PC-3 (cell line): ENCODE measurements around the gene GRB10. TPM values are rescaled to one million over a fixed set of nuclear protein-coding genes. Genes with fewer than 3 reads are reported as not detected.

Experiments used
- ATAC-seq: fragments of 200-7000 bp; cut with Tn5 transposase; 2 replicates; pipeline ENCODE4 v1.9.1; 2020; ENCODE audit warnings: mild to moderate bottlenecking, moderate library complexity
- BruUV-seq: library from RNA; stranded (reverse); fragments of 400-500 nt; replicated peaks from 2 replicates; lab custom pipeline; 2021; lab: Mats Ljungman, UMichigan
- CTCF ChIA-PET: fragments of 300-600 bp; sonication (Branson Sonifier 250); formaldehyde crosslinking; loops from one replicate; lab custom pipeline; 2022; ENCODE audit warnings: antibody characterized with exemption; lab: Charles Lee
- POLR2A ChIA-PET: fragments of 300-600 bp; sonication (Branson Sonifier 250); formaldehyde crosslinking; loops from one replicate; lab custom pipeline; 2022; ENCODE audit warnings: antibody characterized with exemption; ENCODE audit not compliant: unreplicated experiment; lab: Charles Lee
- DNase-seq: peaks from one replicate; pipeline ENCODE4 v3.0.0-alpha.2; 2015
- H2AFZ ChIP-seq: fragments of 300-600 bp; sonication (generic); 2 replicates; pipeline ENCODE4 v1.6.0; 2016; ENCODE audit warnings: antibody characterized with exemption, low read length
- H3F3A ChIP-seq: fragments of 300-600 bp; sonication (generic); one replicate; pipeline ENCODE4 v1.6.0; 2017; ENCODE audit warnings: antibody characterized with exemption, low read length, control low read depth, mild to moderate bottlenecking; ENCODE audit not compliant: unreplicated experiment
- H3K27ac ChIP-seq: fragments of 300-600 bp; sonication (generic); 2 replicates; pipeline ENCODE4 v1.5.1; 2016; ENCODE audit warnings: mild to moderate bottlenecking, low read length
- H3K27me3 ChIP-seq: fragments of 300-600 bp; sonication (generic); 2 replicates; pipeline ENCODE4 v1.6.1; 2016; ENCODE audit warnings: low read length, mixed read lengths
- H3K36me3 ChIP-seq: fragments of 300-600 bp; sonication (generic); 2 replicates; pipeline ENCODE4 v1.6.1; 2016; ENCODE audit warnings: low read depth, mixed run types, low read length, mixed read lengths
- H3K4me1 ChIP-seq: fragments of 300-600 bp; sonication (generic); 2 replicates; pipeline ENCODE4 v1.5.1; 2016; ENCODE audit warnings: low read length; ENCODE audit not compliant: insufficient read depth
- H3K4me2 ChIP-seq: fragments of 300-600 bp; sonication (generic); 2 replicates; pipeline ENCODE4 v1.6.0; 2016; ENCODE audit warnings: low read length
- H3K4me3 ChIP-seq: fragments of 300-600 bp; sonication (generic); 2 replicates; pipeline ENCODE4 v1.5.1; 2016; ENCODE audit warnings: mild to moderate bottlenecking, low read length, mixed read lengths
- H3K79me2 ChIP-seq: fragments of 300-600 bp; sonication (generic); 2 replicates; pipeline ENCODE4 v1.6.1; 2017; ENCODE audit warnings: low read length, mixed read lengths
- H3K9ac ChIP-seq: fragments of 300-600 bp; sonication (generic); 2 replicates; pipeline ENCODE4 v1.6.0; 2016; ENCODE audit warnings: mild to moderate bottlenecking, low read length
- H3K9me2 ChIP-seq: fragments of 300-600 bp; sonication (generic); replicated peaks from 2 replicates; pipeline ENCODE4 v1.6.1; 2016; ENCODE audit warnings: mixed run types, low read length, mixed read lengths
- H3K9me3 ChIP-seq: fragments of 300-600 bp; sonication (generic); 2 replicates; pipeline ENCODE4 v1.6.1; 2016; ENCODE audit warnings: low read length, mixed read lengths
- H4K20me1 ChIP-seq: fragments of 300-600 bp; sonication (generic); 2 replicates; pipeline ENCODE4 v1.6.1; 2016; ENCODE audit warnings: low read length, mixed read lengths
- EZH2 ChIP-seq: fragments of 300-600 bp; sonication (generic); IDR thresholded peaks from one replicate; pipeline ENCODE4 v1.6.1; 2017; ENCODE audit warnings: antibody characterized with exemption, mild to moderate bottlenecking, low read length; ENCODE audit not compliant: unreplicated experiment
- EZH2phosphoT487 ChIP-seq: fragments of 300-600 bp; sonication (generic); IDR thresholded peaks from 2 replicates; pipeline ENCODE4 v1.6.1; 2018; ENCODE audit warnings: mild to moderate bottlenecking, antibody characterized with exemption, low read length, borderline replicate concordance
- intact Hi-C: fragments of 100-400 bp; cut with micrococcal nuclease; formaldehyde crosslinking; loops from 2 replicates; pipeline ENCODE4 v1.9.0; 2023
- total RNA-seq: library from RNA; depleted of rRNA; stranded (reverse); fragments of >200 nt; gene quantifications from 2 replicates; pipeline ENCODE4 v1.2.3, GENCODE V29; 2014
- TF ChIP-seq, protein P1 (sequence below): fragments of 300-600 bp; sonication (generic); conservative IDR thresholded peaks from 2 replicates; pipeline ENCODE4 v1.5.1; 2017; ENCODE audit warnings: antibody characterized with exemption, low read depth, mild to moderate bottlenecking, low read length

GRB10 gene
- total RNA-seq, 1 experiment from 2014 or later: 61.3 TPM

DNA sequence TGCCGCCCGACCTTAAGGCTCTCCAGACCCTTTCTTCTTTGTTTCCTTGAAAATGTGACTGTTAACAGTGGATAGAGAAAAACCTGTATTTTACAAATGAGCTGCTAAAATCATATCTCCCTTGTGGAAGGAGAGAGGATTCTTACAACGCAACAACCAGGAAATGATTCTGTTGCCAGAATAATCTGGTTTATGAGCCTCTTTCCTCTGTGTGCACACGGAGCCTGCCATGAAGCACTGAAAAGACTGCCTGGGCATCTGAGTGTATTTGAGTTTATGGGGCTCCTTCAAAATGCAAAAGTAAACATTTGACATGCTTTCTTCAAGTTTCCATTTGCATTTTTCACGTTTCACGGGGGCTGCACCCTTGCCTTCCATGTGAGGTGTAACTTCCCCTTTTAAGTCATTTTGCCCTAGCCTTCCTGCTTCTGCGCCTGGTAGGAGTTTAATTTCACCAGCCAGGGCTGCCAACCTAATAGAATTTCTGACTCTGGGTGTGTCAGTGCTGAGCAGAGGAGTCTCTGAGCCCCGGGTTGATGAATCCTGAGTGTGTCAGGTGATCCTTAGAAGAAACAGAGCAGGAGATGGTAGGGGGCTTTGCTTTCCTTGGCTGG, 101.2 kb downstream of the GRB10 start:
- Histone ChIP-seq H3K9ac (no peak overlapping the region), H2AFZ (no peak overlapping the region), H3K27me3 (no peaks in the 10 kb centered on the region), H3K79me2 (no peaks in the 10 kb centered on the region), H3K36me3 (no peaks in the 10 kb centered on the region), H3F3A (no peaks in the 10 kb centered on the region), H3K27ac (no peak overlapping the region), H3K4me3 (no peak overlapping the region), H3K4me2 (no peak overlapping the region), H3K9me2 (no peaks in the 10 kb centered on the region), H3K4me1 (peaks cover 20% of the 10 kb centered on the region), H4K20me1 (no peaks in the 10 kb centered on the region), H3K9me3 (no peaks in the 10 kb centered on the region)
- ChIA-PET CTCF (no interaction called here), POLR2A (no interaction called here)
- DNase-seq: no peak
- ATAC-seq: peak; percentile 26
- intact Hi-C loops: no loop called here
- no TSS peak for BruUV-seq
- TF ChIP-seq EZH2phosphoT487: no peak
- TF ChIP-seq, protein P1, sequence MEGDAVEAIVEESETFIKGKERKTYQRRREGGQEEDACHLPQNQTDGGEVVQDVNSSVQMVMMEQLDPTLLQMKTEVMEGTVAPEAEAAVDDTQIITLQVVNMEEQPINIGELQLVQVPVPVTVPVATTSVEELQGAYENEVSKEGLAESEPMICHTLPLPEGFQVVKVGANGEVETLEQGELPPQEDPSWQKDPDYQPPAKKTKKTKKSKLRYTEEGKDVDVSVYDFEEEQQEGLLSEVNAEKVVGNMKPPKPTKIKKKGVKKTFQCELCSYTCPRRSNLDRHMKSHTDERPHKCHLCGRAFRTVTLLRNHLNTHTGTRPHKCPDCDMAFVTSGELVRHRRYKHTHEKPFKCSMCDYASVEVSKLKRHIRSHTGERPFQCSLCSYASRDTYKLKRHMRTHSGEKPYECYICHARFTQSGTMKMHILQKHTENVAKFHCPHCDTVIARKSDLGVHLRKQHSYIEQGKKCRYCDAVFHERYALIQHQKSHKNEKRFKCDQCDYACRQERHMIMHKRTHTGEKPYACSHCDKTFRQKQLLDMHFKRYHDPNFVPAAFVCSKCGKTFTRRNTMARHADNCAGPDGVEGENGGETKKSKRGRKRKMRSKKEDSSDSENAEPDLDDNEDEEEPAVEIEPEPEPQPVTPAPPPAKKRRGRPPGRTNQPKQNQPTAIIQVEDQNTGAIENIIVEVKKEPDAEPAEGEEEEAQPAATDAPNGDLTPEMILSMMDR: no peak
- no peak for TF ChIP-seq EZH2

DNA sequence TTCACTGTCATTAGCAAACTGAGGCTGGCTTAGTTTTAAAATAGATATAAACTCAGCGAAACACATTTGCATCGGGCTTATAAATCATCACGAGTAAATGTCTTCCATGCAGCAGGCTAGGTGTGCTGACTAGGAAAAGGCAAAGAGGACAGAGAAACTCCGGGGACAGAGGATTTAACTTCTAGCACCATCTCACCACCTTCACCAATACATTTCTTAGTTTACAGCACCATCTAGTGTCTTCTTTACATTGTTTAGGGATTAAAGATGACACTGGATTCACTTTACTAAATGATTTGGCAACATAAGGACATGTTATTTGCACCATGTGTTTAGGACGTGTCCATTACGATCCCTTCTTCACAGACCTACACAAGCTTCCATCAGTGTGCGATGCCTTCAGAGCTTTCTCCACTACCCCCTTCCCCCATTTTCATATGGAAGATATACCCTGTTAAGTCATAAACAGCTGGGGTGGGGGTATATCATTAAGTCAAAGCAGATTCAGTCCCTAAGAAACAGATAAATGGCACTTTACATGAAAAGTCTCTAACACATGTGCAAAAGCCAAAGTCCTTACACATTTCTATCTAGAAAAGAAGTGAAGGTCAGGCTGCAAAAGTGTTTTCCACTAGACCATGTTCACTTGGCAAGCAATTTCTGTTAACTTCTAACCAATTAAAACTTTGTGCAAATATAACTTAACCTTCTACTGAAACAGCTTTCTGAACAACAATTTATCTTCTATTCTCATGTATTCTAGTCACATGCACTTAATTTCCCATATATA, 103.3 kb downstream of the GRB10 start:
- no peaks in the 10 kb centered on the region for H3K9me3 ChIP-seq
- H2AFZ ChIP-seq: no peak overlapping the region
- 0 out of 2 replicates have a peak, but pooled peaks cover 3% of the 10 kb centered on the region for H4K20me1 ChIP-seq
- no peak overlapping the region for H3K9ac ChIP-seq
- BruUV-seq: no TSS peak
- CTCF ChIA-PET: interaction anchor here (0.5 kb wide), 1 partner anchor 44 kb away, joined by 5 read pairs; no protein-coding TSS in a partner anchor
- H3F3A ChIP-seq: no peaks in the 10 kb centered on the region
- H3K9me2 ChIP-seq: no peaks in the 10 kb centered on the region
- no peaks in the 10 kb centered on the region for H3K79me2 ChIP-seq
- no peaks in the 10 kb centered on the region for H3K27me3 ChIP-seq
- ATAC-seq: peak; percentile 66
- DNase-seq: peak; percentile 76
- peaks cover 8% of the 10 kb centered on the region for H3K4me1 ChIP-seq
- no peak overlapping the region for H3K4me2 ChIP-seq
- POLR2A ChIA-PET: no interaction called here
- TF ChIP-seq EZH2phosphoT487: no peak
- TF ChIP-seq, protein P1: peak; percentile 63
- TF ChIP-seq EZH2: no peak
- no peak overlapping the region for H3K27ac ChIP-seq
- intact Hi-C loops: loop anchor here (1.0 to 2.0 kb wide), 3 partner anchors 69 to 461 kb away; no protein-coding TSS in a partner anchor
- no peaks in the 10 kb centered on the region for H3K36me3 ChIP-seq
- H3K4me3 ChIP-seq: no peak overlapping the region
